PFSK-1 (cell line): ENCODE results near the gene PHOSPHO1.

Experiments
- FOXP2 ChIP-seq: optimal IDR thresholded peaks from 2 replicates; pipeline ENCODE3; 2011; ENCODE audit warnings: borderline replicate concordance, control low read depth, inconsistent platforms; ENCODE audit not compliant: insufficient read depth; ENCODE audit errors: extremely low read length, extremely low read depth
- POLR2AphosphoS5 ChIP-seq: IDR thresholded peaks from 2 replicates; pipeline ENCODE4 v1.6.1; 2012; ENCODE audit warnings: low read depth, mild to moderate bottlenecking, control low read depth, low read length, moderate library complexity
- SIN3A ChIP-seq: IDR thresholded peaks from 2 replicates; pipeline ENCODE4 v1.6.1; 2012; ENCODE audit warnings: mild to moderate bottlenecking, low read length, moderate library complexity, borderline replicate concordance; ENCODE audit not compliant: insufficient read depth
- TAF1 ChIP-seq: IDR thresholded peaks from 2 replicates; pipeline ENCODE4 v1.6.1; 2012; ENCODE audit warnings: low read length, control low read depth, borderline replicate concordance; ENCODE audit not compliant: insufficient read depth
- TF ChIP-seq, protein P1 (sequence below), 2 experiments: IDR thresholded peaks; 2 replicates each; pipeline versions ENCODE4 v1.6.1 to v1.8.0; 2011 to 2012; ENCODE audit warnings: low read depth in 2 of 2, low read length in 2 of 2, control low read depth in 1 of 2, inconsistent platforms in 1 of 2, mild to moderate bottlenecking in 1 of 2, moderate library complexity in 1 of 2; ENCODE audit not compliant: insufficient read depth in 1 of 2

PHOSPHO1 gene

GRCh38 chr17:49213399-49213798 lies 17.2 kb downstream of the PHOSPHO1 start:
- TF ChIP-seq POLR2AphosphoS5 = no peak
- no peak for TF ChIP-seq SIN3A
- no peak for TF ChIP-seq FOXP2
- TF ChIP-seq, protein P1, sequence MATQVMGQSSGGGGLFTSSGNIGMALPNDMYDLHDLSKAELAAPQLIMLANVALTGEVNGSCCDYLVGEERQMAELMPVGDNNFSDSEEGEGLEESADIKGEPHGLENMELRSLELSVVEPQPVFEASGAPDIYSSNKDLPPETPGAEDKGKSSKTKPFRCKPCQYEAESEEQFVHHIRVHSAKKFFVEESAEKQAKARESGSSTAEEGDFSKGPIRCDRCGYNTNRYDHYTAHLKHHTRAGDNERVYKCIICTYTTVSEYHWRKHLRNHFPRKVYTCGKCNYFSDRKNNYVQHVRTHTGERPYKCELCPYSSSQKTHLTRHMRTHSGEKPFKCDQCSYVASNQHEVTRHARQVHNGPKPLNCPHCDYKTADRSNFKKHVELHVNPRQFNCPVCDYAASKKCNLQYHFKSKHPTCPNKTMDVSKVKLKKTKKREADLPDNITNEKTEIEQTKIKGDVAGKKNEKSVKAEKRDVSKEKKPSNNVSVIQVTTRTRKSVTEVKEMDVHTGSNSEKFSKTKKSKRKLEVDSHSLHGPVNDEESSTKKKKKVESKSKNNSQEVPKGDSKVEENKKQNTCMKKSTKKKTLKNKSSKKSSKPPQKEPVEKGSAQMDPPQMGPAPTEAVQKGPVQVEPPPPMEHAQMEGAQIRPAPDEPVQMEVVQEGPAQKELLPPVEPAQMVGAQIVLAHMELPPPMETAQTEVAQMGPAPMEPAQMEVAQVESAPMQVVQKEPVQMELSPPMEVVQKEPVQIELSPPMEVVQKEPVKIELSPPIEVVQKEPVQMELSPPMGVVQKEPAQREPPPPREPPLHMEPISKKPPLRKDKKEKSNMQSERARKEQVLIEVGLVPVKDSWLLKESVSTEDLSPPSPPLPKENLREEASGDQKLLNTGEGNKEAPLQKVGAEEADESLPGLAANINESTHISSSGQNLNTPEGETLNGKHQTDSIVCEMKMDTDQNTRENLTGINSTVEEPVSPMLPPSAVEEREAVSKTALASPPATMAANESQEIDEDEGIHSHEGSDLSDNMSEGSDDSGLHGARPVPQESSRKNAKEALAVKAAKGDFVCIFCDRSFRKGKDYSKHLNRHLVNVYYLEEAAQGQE (IDR thresholded peaks at IDR 0.05; ENCODE audit: insufficient read depth in 1 of 2, low read depth in 2 of 2, low read length in 2 of 2) = no peak
- TF ChIP-seq TAF1 = no peak

- TF ChIP-seq FOXP2 (peak; percentile 14), SIN3A (no peak)
Observed at GRCh38 chr17:49210158-49211029, 20.2 kb downstream of the PHOSPHO1 start, which contains the start of the genes ABI3 and GNGT2. Gene ABI3, plus strand, starts transcription at chr17:49210707. Its CDS starts 18 bp downstream, at chr17:49210725. Gene GNGT2, minus strand, starts transcription at chr17:49210574. Its CDS starts 3,152 bp downstream, at chr17:49207422.

DNA sequence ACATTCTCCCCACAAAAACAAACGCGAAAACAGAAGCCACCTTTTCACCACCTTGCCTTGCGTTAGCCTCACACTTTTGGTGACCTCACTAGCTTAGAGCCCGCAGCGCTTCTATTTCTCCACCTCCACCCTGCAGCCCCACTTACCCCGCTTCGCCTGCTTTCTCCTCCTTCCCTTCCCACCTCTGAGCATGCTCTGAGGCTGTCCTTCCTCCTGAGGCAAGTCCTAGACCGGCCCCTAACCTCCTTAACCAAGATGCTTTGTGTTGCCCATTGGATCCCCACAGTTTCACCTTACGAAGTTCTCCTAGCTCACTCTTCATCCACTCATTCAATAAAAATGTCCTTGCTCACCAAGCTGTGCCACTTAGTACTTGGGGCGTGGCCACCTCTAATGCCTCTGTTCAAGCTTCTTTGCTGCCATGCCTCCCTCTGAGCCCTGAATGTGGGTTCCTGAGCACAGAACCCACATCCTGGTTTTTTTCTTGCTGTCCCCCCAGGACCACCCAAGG lies 21.5 kb downstream of the PHOSPHO1 start:
- TF ChIP-seq TAF1 (no peak), POLR2AphosphoS5 (no peak), FOXP2 (no peak), SIN3A (no peak)
- TF ChIP-seq, protein P1 (IDR thresholded peaks at IDR 0.05; ENCODE audit: insufficient read depth in 1 of 2, low read depth in 2 of 2, low read length in 2 of 2) = no peak

- TF ChIP-seq SIN3A = no peak
- no peak for TF ChIP-seq FOXP2
- no peak for TF ChIP-seq POLR2AphosphoS5
- TF ChIP-seq, protein P1 (IDR thresholded peaks at IDR 0.05; ENCODE audit: insufficient read depth in 1 of 2, low read depth in 2 of 2, low read length in 2 of 2) = no peak
- TF ChIP-seq TAF1 = no peak
Observed at GRCh38 chr17:49204516-49204915, 26.1 kb downstream of the PHOSPHO1 start.

- TF ChIP-seq, protein P1 (IDR thresholded peaks at IDR 0.05; ENCODE audit: insufficient read depth in 1 of 2, low read depth in 2 of 2, low read length in 2 of 2) = no peak
- no peak for TF ChIP-seq TAF1
- TF ChIP-seq SIN3A = no peak
- no peak for TF ChIP-seq POLR2AphosphoS5
- no peak for TF ChIP-seq FOXP2
Observed at GRCh38 chr17:49203796-49204195, 26.8 kb downstream of the PHOSPHO1 start.
